Loucy (cell line): ENCODE data around the gene RAF1.

Experiments
- H2AFZ ChIP-seq: fragments of 200-600 bp; sonication (generic); 2 replicates; pipeline ENCODE4 v1.6.0; 2016; ENCODE audit warnings: antibody characterized with exemption, mild to moderate bottlenecking, low read length, moderate library complexity
- H3F3A ChIP-seq: fragments of 200-600 bp; 2 replicates; pipeline ENCODE4 v1.6.0; 2016; ENCODE audit warnings: antibody characterized with exemption, low read depth, mild to moderate bottlenecking
- H3K27me3 ChIP-seq: fragments of 200-600 bp; sonication (generic); 2 replicates; pipeline ENCODE4 v1.6.1; 2014; ENCODE audit warnings: low read length, mild to moderate bottlenecking; ENCODE audit not compliant: insufficient read depth, poor library complexity, severe bottlenecking
- H3K36me3 ChIP-seq: fragments of 200-600 bp; sonication (generic); 2 replicates; pipeline ENCODE4 v1.6.1; 2016; ENCODE audit warnings: low read length; ENCODE audit not compliant: insufficient read depth
- H3K4me1 ChIP-seq: fragments of 200-600 bp; sonication (generic); 2 replicates; pipeline ENCODE4 v1.5.1; 2014; ENCODE audit warnings: low read length, mild to moderate bottlenecking; ENCODE audit not compliant: insufficient read depth, poor library complexity, severe bottlenecking
- H3K4me2 ChIP-seq: fragments of 200-600 bp; sonication (generic); 2 replicates; pipeline ENCODE4 v1.6.0; 2014; ENCODE audit warnings: antibody characterized with exemption, low read length, low read depth, mild to moderate bottlenecking; ENCODE audit not compliant: poor library complexity, severe bottlenecking
- H3K4me3 ChIP-seq: fragments of 200-600 bp; sonication (generic); 2 replicates; pipeline ENCODE4 v1.5.1; 2014; ENCODE audit warnings: low read length, mild to moderate bottlenecking, mixed read lengths; ENCODE audit not compliant: poor library complexity, severe bottlenecking
- H3K79me2 ChIP-seq: fragments of 200-600 bp; sonication (generic); 2 replicates; pipeline ENCODE4 v1.6.1; 2014; ENCODE audit warnings: low read length; ENCODE audit not compliant: insufficient read depth
- H3K9ac ChIP-seq: fragments of 200-600 bp; sonication (generic); 2 replicates; pipeline ENCODE4 v1.6.0; 2014; ENCODE audit warnings: mild to moderate bottlenecking, low read depth, low read length, moderate library complexity; ENCODE audit not compliant: poor library complexity, severe bottlenecking
- H3K9me2 ChIP-seq: fragments of 200-600 bp; sonication (generic); replicated peaks from 2 replicates; pipeline ENCODE4 v1.6.1; 2016; ENCODE audit warnings: low read depth, low read length, mixed read lengths
- H3K9me3 ChIP-seq: fragments of 200-600 bp; sonication (generic); 2 replicates; pipeline ENCODE4 v1.6.1; 2014; ENCODE audit warnings: mild to moderate bottlenecking, antibody characterized with exemption, low read length, low read depth; ENCODE audit not compliant: insufficient read depth
- H4K20me1 ChIP-seq: fragments of 200-600 bp; sonication (generic); 2 replicates; pipeline ENCODE4 v1.6.0; 2014; ENCODE audit warnings: antibody characterized with exemption, low read length, mild to moderate bottlenecking; ENCODE audit not compliant: insufficient read depth, poor library complexity, severe bottlenecking
- CTCF ChIP-seq: fragments of 200-600 bp; sonication (generic); conservative IDR thresholded peaks from 2 replicates; pipeline ENCODE4 v1.5.1; 2014; ENCODE audit warnings: mild to moderate bottlenecking, antibody characterized with exemption, low read length
- EZH2phosphoT487 ChIP-seq: fragments of 200-600 bp; IDR thresholded peaks from 2 replicates; pipeline ENCODE4 v1.6.1; 2018; ENCODE audit warnings: antibody characterized with exemption, mild to moderate bottlenecking, moderate library complexity, borderline replicate concordance

The RAF1 gene

DNA sequence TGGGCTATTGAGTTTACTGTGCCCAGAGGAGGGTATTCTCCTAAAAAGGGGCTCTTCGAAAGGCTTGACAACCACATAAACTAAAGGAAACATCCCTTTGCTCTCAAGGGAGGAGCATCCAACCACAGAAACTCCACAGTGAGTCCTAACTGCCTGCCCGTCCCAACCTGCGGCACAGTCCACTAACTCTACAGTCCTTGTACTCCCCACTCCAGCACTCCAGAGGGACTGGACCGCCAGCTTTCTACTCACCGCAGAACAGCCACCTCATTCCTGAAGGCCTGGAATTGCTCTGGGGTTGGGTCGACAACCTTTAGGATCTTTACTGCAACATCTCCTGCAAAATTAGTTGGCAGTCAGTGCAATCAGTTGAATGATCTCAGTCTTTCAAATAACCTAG lies 72.5 kb downstream of the RAF1 start:
- Histone ChIP-seq H3K4me1 (no peaks in the 10 kb centered on the region), H3K4me3 (no peak overlapping the region), H4K20me1 (no peaks in the 10 kb centered on the region), H3K4me2 (no peak overlapping the region), H3K36me3 (peaks cover 90% of the 10 kb centered on the region; the same call in 1 of the 2 replicates), H3F3A (no peaks in the 10 kb centered on the region), H3K9me3 (no peaks in the 10 kb centered on the region), H3K9me2 (no peaks in the 10 kb centered on the region), H3K27me3 (no peaks in the 10 kb centered on the region), H2AFZ (no peak overlapping the region), H3K9ac (no peak overlapping the region), H3K79me2 (no peaks in the 10 kb centered on the region)
- TF ChIP-seq CTCF, result no peak

GRCh38 chr3:12590096-12590495 lies 73.8 kb downstream of the RAF1 start:
- no peak for TF ChIP-seq CTCF
- TF ChIP-seq EZH2phosphoT487, result no peak
- H3F3A ChIP-seq, result no peaks in the 10 kb centered on the region
- H3K4me3 ChIP-seq, result no peak overlapping the region
- no peaks in the 10 kb centered on the region for H3K27me3 ChIP-seq
- no peaks in the 10 kb centered on the region for H4K20me1 ChIP-seq
- no peaks in the 10 kb centered on the region for H3K4me1 ChIP-seq
- H3K4me2 ChIP-seq, result no peak overlapping the region
- H2AFZ ChIP-seq, result no peak overlapping the region
- H3K9ac ChIP-seq, result no peak overlapping the region
- H3K9me3 ChIP-seq, result no peaks in the 10 kb centered on the region
- H3K36me3 ChIP-seq, result peaks cover 90% of the 10 kb centered on the region; the same call in 1 of the 2 replicates
- H3K9me2 ChIP-seq, result no peaks in the 10 kb centered on the region
- H3K79me2 ChIP-seq, result no peaks in the 10 kb centered on the region

GRCh38 chr3:12588039-12589009 lies 75.6 kb downstream of the RAF1 start:
- no peak overlapping the region for H3K4me3 ChIP-seq
- H4K20me1 ChIP-seq, result no peaks in the 10 kb centered on the region
- no peaks in the 10 kb centered on the region for H3K79me2 ChIP-seq
- H3K27me3 ChIP-seq, result no peaks in the 10 kb centered on the region
- H3K4me2 ChIP-seq, result no peak overlapping the region
- no peak overlapping the region for H3K9ac ChIP-seq
- H3F3A ChIP-seq, result no peaks in the 10 kb centered on the region
- H3K9me3 ChIP-seq, result no peaks in the 10 kb centered on the region
- no peak overlapping the region for H2AFZ ChIP-seq
- no peaks in the 10 kb centered on the region for H3K4me1 ChIP-seq
- TF ChIP-seq CTCF (no peak), EZH2phosphoT487 (no peak)
- H3K36me3 ChIP-seq, result peaks cover 90% of the 10 kb centered on the region; the same call in 1 of the 2 replicates
- no peaks in the 10 kb centered on the region for H3K9me2 ChIP-seq
